Memory B cell (primary cell): ENCODE results near the gene JUNB.
A peak's percentile ranks its signal among the peaks of the same experiment; 100 is the strongest.

ENCODE experiments used
- ATAC-seq: fragments of 150-1000 bp; cut with Tn5 transposase; 2 replicates; pipeline ENCODE4 v1.10.0; 2021; ENCODE audit warnings: low read depth, mild to moderate bottlenecking, moderate library complexity
- DNase-seq, 2 donors: peaks; one replicate each; pipeline ENCODE4 v3.0.0; 2022; ENCODE audit warnings: low spot score in 2 of 2
- H3K27ac Mint-ChIP-seq: one replicate; pipeline ENCODE4 v1.8.0; 2022; ENCODE audit warnings: mild to moderate bottlenecking, moderate library complexity, mixed read lengths
- H3K27me3 Mint-ChIP-seq: one replicate; pipeline ENCODE4 v1.8.0; 2022; ENCODE audit warnings: mixed read lengths
- H3K36me3 Mint-ChIP-seq: one replicate; pipeline ENCODE4 v1.8.0; 2022; ENCODE audit warnings: mild to moderate bottlenecking, mixed read lengths
- H3K4me1 Mint-ChIP-seq: one replicate; pipeline ENCODE4 v1.8.0; 2022; ENCODE audit warnings: mixed read lengths
- H3K4me3 Mint-ChIP-seq: one replicate; pipeline ENCODE4 v1.8.0; 2022; ENCODE audit warnings: mild to moderate bottlenecking, moderate library complexity, mixed read lengths
- H3K9me3 Mint-ChIP-seq: one replicate; pipeline ENCODE4 v1.8.0; 2022; ENCODE audit warnings: mixed read lengths

JUNB gene

DNA sequence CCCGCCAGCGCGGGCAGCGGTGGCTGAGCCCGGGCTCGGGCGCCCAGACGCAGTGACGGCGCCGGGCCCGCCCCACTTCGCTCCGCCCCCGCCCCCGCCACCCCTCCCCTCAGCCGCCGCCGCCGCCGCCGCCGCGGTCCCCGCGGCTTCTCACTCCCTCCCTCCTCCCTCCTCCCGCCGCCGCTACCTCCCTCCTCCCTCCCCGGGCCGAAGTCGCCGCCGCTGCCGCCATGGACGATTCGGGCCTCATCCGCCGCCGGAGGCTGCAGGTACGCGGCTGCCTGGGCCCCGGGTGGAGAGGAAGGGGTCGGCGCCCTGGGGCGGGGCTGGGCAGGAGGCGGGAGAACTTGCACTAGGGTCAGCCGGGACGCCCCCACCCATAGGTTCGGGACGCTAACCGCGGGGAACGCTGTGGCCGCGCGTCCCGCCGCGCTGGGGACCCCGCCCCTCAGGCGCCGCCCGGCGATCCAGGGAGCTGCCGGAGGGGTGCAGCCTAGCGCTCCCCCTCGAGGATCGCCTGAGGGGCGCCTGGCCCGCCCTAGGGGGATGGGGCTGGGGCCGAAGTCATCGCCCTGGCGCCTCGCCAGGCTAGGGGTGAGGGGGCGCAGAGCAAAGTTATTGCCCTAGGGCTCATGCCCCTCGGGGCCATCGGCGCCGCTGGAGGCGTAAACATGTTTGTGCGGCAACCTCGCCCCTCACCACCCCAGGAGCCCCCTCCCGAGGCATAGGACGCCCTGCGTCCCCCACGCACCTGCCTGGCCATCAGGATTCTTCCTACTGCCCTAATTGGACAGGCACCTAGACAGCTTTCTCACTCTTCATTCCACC, 42.7 kb downstream of the JUNB start:
- H3K4me1 Mint-ChIP-seq, result peaks cover 22% of the 10 kb centered on the region
- peak; percentile 16 for ATAC-seq
- H3K36me3 Mint-ChIP-seq, result no peaks in the 10 kb centered on the region
- DNase-seq, result no peak
- H3K27me3 Mint-ChIP-seq, result peaks cover 44% of the 10 kb centered on the region
- H3K9me3 Mint-ChIP-seq, result peaks cover 3% of the 10 kb centered on the region
- H3K4me3 Mint-ChIP-seq, result peak overlapping the region; percentile 69
- H3K27ac Mint-ChIP-seq, result peak overlapping the region; percentile 37

- peaks cover 3% of the 10 kb centered on the region for H3K9me3 Mint-ChIP-seq
- H3K27ac Mint-ChIP-seq, result peak within 1 kb of the TSS; percentile 37
- H3K36me3 Mint-ChIP-seq, result no peaks in the 10 kb centered on the region
- H3K27me3 Mint-ChIP-seq, result peaks cover 48% of the 10 kb centered on the region
- ATAC-seq (no peak), DNase-seq (no peak)
- peaks cover 28% of the 10 kb centered on the region for H3K4me1 Mint-ChIP-seq
- H3K4me3 Mint-ChIP-seq, result peak within 1 kb of the TSS; percentile 69
Observed at GRCh38 chr19:12834566-12834943, 43.3 kb downstream of the JUNB start, which contains the start of gene RTBDN. Gene RTBDN, minus strand, starts transcription at chr19:12834579. Its CDS starts 4,600 bp downstream, at chr19:12829979.

- H3K36me3 Mint-ChIP-seq, result no peaks in the 10 kb centered on the region
- H3K4me3 Mint-ChIP-seq, result no peak overlapping the region
- ATAC-seq (no peak), DNase-seq (no peak)
- peak overlapping the region; percentile 37 for H3K27ac Mint-ChIP-seq
- H3K27me3 Mint-ChIP-seq, result peaks cover 45% of the 10 kb centered on the region
- H3K4me1 Mint-ChIP-seq, result peaks cover 30% of the 10 kb centered on the region
- H3K9me3 Mint-ChIP-seq, result peaks cover 3% of the 10 kb centered on the region
Observed at GRCh38 chr19:12834976-12835757, 43.9 kb downstream of the JUNB start.

- H3K27me3 Mint-ChIP-seq, result peaks cover 46% of the 10 kb centered on the region
- no peaks in the 10 kb centered on the region for H3K9me3 Mint-ChIP-seq
- no peak overlapping the region for H3K4me3 Mint-ChIP-seq
- H3K4me1 Mint-ChIP-seq, result peaks cover 31% of the 10 kb centered on the region
- peaks cover 3% of the 10 kb centered on the region for H3K36me3 Mint-ChIP-seq
- no peak for DNase-seq
- peak overlapping the region; percentile 72 for H3K27ac Mint-ChIP-seq
- no peak for ATAC-seq
Observed at GRCh38 chr19:12836529-12836863, 45.2 kb downstream of the JUNB start.

- peaks cover 28% of the 10 kb centered on the region for H3K4me1 Mint-ChIP-seq
- peaks cover 3% of the 10 kb centered on the region for H3K36me3 Mint-ChIP-seq
- DNase-seq (no peak), ATAC-seq (no peak)
- no peaks in the 10 kb centered on the region for H3K9me3 Mint-ChIP-seq
- no peak overlapping the region for H3K4me3 Mint-ChIP-seq
- no peak overlapping the region for H3K27ac Mint-ChIP-seq
- peaks cover 45% of the 10 kb centered on the region for H3K27me3 Mint-ChIP-seq
Observed at GRCh38 chr19:12837225-12837624, 45.9 kb downstream of the JUNB start.

DNA sequence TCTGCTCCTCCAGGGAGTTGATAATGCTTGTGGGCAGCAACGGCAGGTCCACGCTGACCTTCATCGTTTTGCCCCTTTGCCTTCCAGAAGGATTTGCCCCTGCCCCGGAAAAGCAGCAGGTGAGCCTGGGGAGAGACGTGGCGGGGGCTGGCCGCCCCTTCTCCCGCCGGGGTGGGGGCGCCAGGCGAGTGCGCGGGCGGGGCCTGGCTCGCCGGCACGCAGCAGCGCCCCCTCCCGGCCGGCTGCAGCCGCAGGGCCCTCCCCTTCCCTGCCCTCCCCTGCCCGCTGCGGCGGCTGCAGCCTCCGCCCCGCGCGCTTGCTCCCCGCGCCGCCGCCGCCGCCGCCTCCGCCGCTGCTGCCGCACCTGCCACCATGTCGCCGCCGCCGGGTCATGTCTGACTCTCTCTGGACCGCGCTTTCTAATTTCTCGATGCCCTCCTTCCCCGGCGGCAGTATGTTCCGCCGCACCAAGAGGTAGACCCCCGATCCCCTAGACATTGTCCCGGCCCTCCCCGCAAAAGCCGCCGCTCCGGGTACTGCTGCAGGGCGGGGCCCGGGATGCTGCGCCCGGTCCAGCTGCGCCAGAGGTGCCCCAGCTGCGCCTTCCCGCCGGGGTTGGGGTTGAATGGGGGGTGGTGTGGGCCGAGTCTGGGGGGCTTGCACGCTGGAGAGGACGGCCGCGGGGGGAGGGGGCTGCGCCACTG, 47.0 kb downstream of the JUNB start, which contains the start of gene MAST1:
MAST1 (plus strand) TSS at position 334 of the 704 bp plus-strand sequence; CDS start at position 392, 58 bp downstream.
- peak within 1 kb of the TSS; percentile 53 for H3K27ac Mint-ChIP-seq
- H3K36me3 Mint-ChIP-seq, result peaks cover 3% of the 10 kb centered on the region
- peak within 1 kb of the TSS; percentile 61 for H3K4me3 Mint-ChIP-seq
- no peaks in the 10 kb centered on the region for H3K9me3 Mint-ChIP-seq
- H3K4me1 Mint-ChIP-seq, result peaks cover 22% of the 10 kb centered on the region
- H3K27me3 Mint-ChIP-seq, result peaks cover 45% of the 10 kb centered on the region
- DNase-seq, result peak in 1 of 2 donors; percentile 61
- peak; percentile 70 for ATAC-seq

- peak overlapping the region; percentile 53 for H3K27ac Mint-ChIP-seq
- ATAC-seq (peak; percentile 42), DNase-seq (no peak)
- peak overlapping the region; percentile 61 for H3K4me3 Mint-ChIP-seq
- peaks cover 3% of the 10 kb centered on the region for H3K36me3 Mint-ChIP-seq
- peaks cover 21% of the 10 kb centered on the region for H3K4me1 Mint-ChIP-seq
- peaks cover 47% of the 10 kb centered on the region for H3K27me3 Mint-ChIP-seq
- no peaks in the 10 kb centered on the region for H3K9me3 Mint-ChIP-seq
Observed at GRCh38 chr19:12838886-12839756, 47.8 kb downstream of the JUNB start.

- peaks cover 3% of the 10 kb centered on the region for H3K36me3 Mint-ChIP-seq
- DNase-seq, result peak in 1 of 2 donors; percentile 39
- peaks cover 47% of the 10 kb centered on the region for H3K27me3 Mint-ChIP-seq
- H3K4me1 Mint-ChIP-seq, result peaks cover 18% of the 10 kb centered on the region
- peak; percentile 10 for ATAC-seq
- H3K4me3 Mint-ChIP-seq, result no peak overlapping the region
- no peaks in the 10 kb centered on the region for H3K9me3 Mint-ChIP-seq
- H3K27ac Mint-ChIP-seq, result no peak overlapping the region
Observed at GRCh38 chr19:12840091-12841079, 49.1 kb downstream of the JUNB start.

DNA sequence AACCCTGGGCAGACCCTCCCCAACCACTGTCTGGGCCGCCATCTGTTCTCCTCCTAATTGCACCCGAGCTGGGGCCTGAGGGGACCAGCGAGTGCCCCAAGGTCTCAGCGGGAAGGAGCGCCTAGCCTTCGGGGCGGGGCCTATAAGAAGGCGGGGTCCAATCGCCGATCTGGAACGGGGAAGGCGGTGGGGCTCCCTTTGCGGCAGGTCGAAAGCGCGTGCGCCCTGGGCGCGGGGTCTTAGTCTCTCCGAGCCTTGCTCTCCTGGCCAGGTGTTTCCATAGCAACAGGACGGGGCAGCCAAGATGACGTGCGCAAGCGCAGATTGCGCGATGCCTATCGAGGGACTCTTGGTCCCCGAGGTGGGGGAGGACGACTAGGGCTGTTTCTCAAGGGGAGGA, 49.8 kb downstream of the JUNB start:
- Mint-ChIP-seq H3K27ac (no peak overlapping the region), H3K4me1 (peaks cover 18% of the 10 kb centered on the region), H3K36me3 (peaks cover 3% of the 10 kb centered on the region), H3K27me3 (peaks cover 47% of the 10 kb centered on the region), H3K9me3 (no peaks in the 10 kb centered on the region), H3K4me3 (no peak overlapping the region)
- ATAC-seq (no peak), DNase-seq (no peak)

DNA sequence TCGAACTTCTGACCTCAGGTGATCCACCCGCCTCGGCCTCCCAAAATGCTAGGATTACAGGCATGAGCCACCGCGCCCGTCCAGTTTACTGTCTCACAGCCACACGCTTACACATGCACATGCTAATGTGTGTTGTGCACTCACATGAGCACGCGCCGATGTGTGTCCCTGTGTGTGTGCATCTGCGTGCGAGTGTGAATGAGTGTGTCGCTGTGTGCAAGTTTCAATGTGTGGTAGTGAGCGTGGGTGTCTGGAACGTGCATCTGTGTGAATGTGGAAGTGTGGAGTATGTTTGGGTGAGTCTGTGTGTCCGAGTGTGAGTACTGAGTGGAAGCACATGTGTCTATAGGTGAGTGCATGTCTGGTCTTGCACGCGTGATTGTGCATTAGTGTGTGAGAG, 51.2 kb downstream of the JUNB start:
- H3K9me3 Mint-ChIP-seq, result no peaks in the 10 kb centered on the region

More for the DNA sequence above, 51.2 kb downstream of the JUNB start:
- ATAC-seq (no peak), DNase-seq (no peak)
- peaks cover 42% of the 10 kb centered on the region for H3K27me3 Mint-ChIP-seq
- no peak overlapping the region for H3K27ac Mint-ChIP-seq
- H3K4me1 Mint-ChIP-seq, result peaks cover 18% of the 10 kb centered on the region
- H3K36me3 Mint-ChIP-seq, result peaks cover 3% of the 10 kb centered on the region
- H3K4me3 Mint-ChIP-seq, result no peak overlapping the region
